ENCODE results near the gene SLX4IP.

The SLX4IP gene

GRCh38 chr20:10519361-10520046 is 84.4 kb downstream of the SLX4IP start:
- no peak for DNase-seq (ENCODE audit: low read depth in 2 of 2, low spot score in 1 of 2)

GRCh38 chr20:10520528-10520927 is 85.4 kb downstream of the SLX4IP start:
- DNase-seq (ENCODE audit: low read depth in 2 of 2, low spot score in 1 of 2), result no peak

- no peak for DNase-seq (ENCODE audit: low read depth in 2 of 2, low spot score in 1 of 2)
Observed at GRCh38 chr20:10521068-10521831, 86.1 kb downstream of the SLX4IP start.

- no peak for DNase-seq (ENCODE audit: low read depth in 2 of 2, low spot score in 1 of 2)
Observed at GRCh38 chr20:10521836-10522235, 86.7 kb downstream of the SLX4IP start.

GRCh38 chr20:10522328-10522727 is 87.2 kb downstream of the SLX4IP start:
- no peak for DNase-seq (ENCODE audit: low read depth in 2 of 2, low spot score in 1 of 2)

- DNase-seq (ENCODE audit: low read depth in 2 of 2, low spot score in 1 of 2), result no peak
Observed at GRCh38 chr20:10523443-10523842, 88.3 kb downstream of the SLX4IP start.

GRCh38 chr20:10524034-10524476 is 89.0 kb downstream of the SLX4IP start:
- no peak for DNase-seq (ENCODE audit: low read depth in 2 of 2, low spot score in 1 of 2)

GRCh38 chr20:10524643-10525042 is 89.5 kb downstream of the SLX4IP start:
- DNase-seq (ENCODE audit: low read depth in 2 of 2, low spot score in 1 of 2), result no peak

GRCh38 chr20:10527781-10528180 is 92.7 kb downstream of the SLX4IP start:
- DNase-seq (ENCODE audit: low read depth in 2 of 2, low spot score in 1 of 2), result no peak

GRCh38 chr20:10530883-10531282 is 95.8 kb downstream of the SLX4IP start:
- no peak for DNase-seq (ENCODE audit: low read depth in 2 of 2, low spot score in 1 of 2)

- DNase-seq (ENCODE audit: low read depth in 2 of 2, low spot score in 1 of 2), result no peak
Observed at GRCh38 chr20:10531848-10532247, 96.7 kb downstream of the SLX4IP start.

- no peak for DNase-seq (ENCODE audit: low read depth in 2 of 2, low spot score in 1 of 2)
Observed at GRCh38 chr20:10532361-10532760, 97.3 kb downstream of the SLX4IP start.

GRCh38 chr20:10536531-10536930 is 101.4 kb downstream of the SLX4IP start:
- DNase-seq (ENCODE audit: low read depth in 2 of 2, low spot score in 1 of 2), result no peak

- DNase-seq (ENCODE audit: low read depth in 2 of 2, low spot score in 1 of 2), result no peak
Observed at GRCh38 chr20:10537850-10538480, 102.9 kb downstream of the SLX4IP start.

GRCh38 chr20:10538768-10539167 is 103.7 kb downstream of the SLX4IP start:
- no peak for DNase-seq (ENCODE audit: low read depth in 2 of 2, low spot score in 1 of 2)

- no peak for DNase-seq (ENCODE audit: low read depth in 2 of 2, low spot score in 1 of 2)
Observed at GRCh38 chr20:10539818-10540553, 104.9 kb downstream of the SLX4IP start.

- no peak for DNase-seq (ENCODE audit: low read depth in 2 of 2, low spot score in 1 of 2)
Observed at GRCh38 chr20:10540636-10541493, 105.8 kb downstream of the SLX4IP start.

GRCh38 chr20:10541668-10542411 is 106.7 kb downstream of the SLX4IP start:
- no peak for DNase-seq (ENCODE audit: low read depth in 2 of 2, low spot score in 1 of 2)

GRCh38 chr20:10542442-10542841 is 107.3 kb downstream of the SLX4IP start:
- DNase-seq (ENCODE audit: low read depth in 2 of 2, low spot score in 1 of 2), result no peak

GRCh38 chr20:10543480-10543879 is 108.4 kb downstream of the SLX4IP start:
- no peak for DNase-seq (ENCODE audit: low read depth in 2 of 2, low spot score in 1 of 2)

Data from stimulated activated CD8-positive, alpha-beta memory T cell treated with anti-CD3 and anti-CD28 coated beads, Interleukin-4, amount 100 ng/mL, for 4 hours (primary cell).